Inferior parietal cortex (tissue), 1 donor: ENCODE data around the gene ALOX15.
"Not testable (repeated sequence)": the region's sequence is repeated elsewhere in the genome, so short reads cannot be mapped to it uniquely, and the experiment has no call there.

Experiments
- DNase-seq: peaks from one replicate; pipeline ENCODE4 v3.0.0-alpha.2; 2016; ENCODE audit errors: extremely low spot score

ALOX15 gene

GRCh38 chr17:4617090-4617489, 24.4 kb downstream of the ALOX15 start:
- no peak for DNase-seq

GRCh38 chr17:4616476-4616875, 25.0 kb downstream of the ALOX15 start:
- no peak for DNase-seq

GRCh38 chr17:4610656-4611055, 30.8 kb downstream of the ALOX15 start:
- no peak for DNase-seq

DNA sequence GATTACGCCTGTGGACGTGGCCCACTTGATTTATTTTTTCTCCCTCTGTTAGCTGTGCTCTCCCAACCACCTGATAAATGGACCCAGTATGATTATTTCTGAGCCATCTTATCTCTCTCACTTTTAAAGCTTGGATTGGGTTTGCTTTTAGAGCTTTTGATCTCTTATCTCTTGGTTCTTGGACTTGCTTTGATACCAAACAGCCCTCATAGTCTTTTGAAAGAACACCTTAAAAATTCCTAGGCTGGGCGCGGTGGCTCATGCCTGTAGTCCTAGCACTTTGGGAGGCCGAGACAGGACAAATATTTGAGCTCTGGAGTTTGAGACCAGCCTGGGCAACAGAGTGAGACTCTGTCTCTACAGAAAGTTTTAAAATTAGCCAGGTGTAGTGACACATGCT, 31.3 kb downstream of the ALOX15 start:
- DNase-seq = no peak

DNA sequence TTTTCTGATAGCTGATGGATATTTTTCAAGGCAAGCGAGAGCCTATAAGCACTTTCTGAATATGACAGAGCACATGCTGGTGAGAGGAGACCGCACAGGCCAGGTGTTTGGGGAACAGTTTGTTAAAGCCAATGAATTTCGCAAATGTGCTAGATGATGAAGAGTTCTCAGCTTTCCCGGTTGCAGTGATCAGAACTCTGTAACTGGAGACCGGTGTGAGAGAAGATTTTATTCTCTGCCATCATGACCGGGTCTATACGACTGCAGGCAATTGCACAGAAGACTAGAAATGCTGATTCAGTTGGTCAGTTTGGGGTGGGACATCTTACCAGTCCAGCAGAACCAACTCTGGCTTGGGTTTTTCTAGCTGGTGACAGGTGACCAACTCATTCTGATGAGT, 31.7 kb downstream of the ALOX15 start:
- DNase-seq = no peak

- peak; percentile 27 for DNase-seq
Measured at GRCh38 chr17:4607773-4608187, 33.7 kb downstream of the ALOX15 start.

DNA sequence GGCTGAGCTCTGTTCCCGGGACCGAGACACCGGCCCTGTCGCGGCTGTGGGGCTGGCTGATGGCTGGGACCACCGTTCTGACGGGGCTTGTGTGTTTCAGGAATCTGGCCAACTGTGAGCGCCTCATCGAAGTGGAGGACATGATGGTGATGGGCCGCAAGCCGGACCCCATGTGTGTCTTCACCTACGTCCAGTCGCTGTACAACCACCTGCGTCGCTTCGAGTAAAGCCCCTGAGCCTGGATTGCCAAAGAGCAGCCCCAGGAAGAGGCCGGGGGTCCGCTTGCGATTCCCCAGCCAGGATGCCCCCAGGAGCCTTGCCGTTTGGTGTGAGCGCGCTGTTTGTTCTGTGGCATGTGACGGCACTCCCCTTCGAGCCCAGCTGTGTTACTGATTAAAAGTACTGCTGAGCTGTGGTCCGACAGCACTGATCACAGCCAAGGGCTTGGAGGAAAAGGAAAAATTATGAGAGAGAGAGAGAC, 34.2 kb downstream of the ALOX15 start:
- DNase-seq = no peak

DNA sequence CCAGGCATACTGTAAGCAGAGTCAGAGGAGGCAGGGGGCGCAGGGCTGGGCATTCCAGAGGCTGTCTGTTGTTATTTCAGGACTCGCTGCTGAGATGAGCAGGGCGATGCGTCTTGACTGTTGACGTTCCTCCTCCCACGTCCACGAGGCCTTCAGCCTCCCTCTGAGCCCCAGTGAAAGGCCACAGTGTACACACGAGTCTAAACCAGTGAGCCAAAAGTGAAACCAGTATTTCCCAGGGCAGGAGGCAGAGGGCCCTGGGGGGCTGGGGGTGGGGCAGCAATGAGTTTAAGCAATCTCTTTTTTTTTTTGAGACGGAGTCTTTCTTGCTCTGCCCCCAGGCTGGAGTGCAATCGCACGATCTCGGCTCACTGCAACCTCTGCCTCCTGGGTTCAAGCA, 35.7 kb downstream of the ALOX15 start:
- no peak for DNase-seq

GRCh38 chr17:4604736-4605135, 36.7 kb downstream of the ALOX15 start:
- not testable (repeated sequence) for DNase-seq

DNA sequence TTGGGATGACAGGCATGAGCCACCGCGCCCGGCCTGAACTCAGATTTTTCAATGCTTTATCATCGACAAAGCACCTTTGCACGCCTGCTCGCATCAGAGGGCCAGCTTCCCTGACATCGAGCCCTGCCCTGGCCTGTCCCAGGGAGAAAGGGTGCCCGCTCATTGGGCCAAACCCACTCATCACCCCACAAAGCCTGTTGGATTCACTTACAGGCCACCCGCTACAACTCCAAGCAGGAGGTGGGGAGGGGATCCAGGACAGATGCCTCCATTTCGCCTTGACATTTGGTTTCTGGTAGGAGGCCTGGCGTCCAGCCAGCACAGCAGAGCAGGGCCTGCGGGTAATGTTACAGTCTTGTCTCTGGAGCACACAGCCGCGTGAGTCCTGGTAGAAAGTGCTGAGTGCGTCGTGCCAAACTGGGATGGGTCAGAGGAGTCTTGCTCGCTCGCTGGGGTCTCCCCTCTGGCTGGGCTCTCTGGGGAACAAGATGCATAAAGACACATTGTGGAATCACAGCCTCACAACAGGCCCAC, 37.3 kb downstream of the ALOX15 start:
- no peak for DNase-seq

DNA sequence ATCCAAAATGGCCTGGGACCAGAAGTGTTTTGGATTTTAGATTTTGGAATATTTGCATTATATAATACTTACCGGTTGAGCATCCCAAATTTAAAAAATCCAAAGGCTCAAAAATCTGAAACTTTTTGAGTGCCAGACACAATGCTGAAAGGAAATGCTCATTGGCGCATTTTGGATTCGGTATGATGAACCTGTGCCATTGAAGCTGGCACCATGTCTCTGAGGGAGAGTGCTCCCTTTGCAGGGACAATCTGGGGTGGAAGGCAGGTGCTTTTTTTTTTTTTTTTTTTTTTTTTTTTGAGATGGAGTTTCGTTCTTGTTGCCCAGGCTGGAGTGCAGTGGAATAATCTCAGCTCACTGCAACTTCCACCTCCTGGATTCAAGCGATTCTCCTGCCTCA, 39.4 kb downstream of the ALOX15 start:
- DNase-seq = no peak

- DNase-seq = no peak
Measured at GRCh38 chr17:4601326-4601725, 40.2 kb downstream of the ALOX15 start.

DNA sequence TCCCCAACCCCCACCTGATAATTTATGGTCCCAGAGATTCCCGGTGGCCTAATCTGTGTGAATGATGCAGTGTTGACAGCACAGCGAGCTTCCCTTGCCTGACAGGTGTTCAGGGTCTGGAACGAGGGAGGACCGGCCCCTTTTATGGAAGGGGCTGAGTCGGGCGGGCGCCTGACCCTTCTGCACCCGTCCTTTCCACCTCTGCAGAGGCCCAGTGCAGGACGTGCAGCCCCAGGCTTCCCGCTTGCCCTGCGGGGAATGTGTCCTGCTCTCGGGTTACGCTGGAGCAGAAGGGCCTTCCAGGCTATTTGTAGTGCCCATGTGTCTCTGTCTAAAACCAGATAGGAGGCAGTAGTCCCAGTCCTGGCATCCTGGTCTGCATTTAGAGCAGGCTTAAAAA, 40.9 kb downstream of the ALOX15 start:
- no peak for DNase-seq

GRCh38 chr17:4599505-4600281, 41.8 kb downstream of the ALOX15 start:
- no peak for DNase-seq

GRCh38 chr17:4598776-4599504, 42.5 kb downstream of the ALOX15 start:
- DNase-seq = no peak

DNA sequence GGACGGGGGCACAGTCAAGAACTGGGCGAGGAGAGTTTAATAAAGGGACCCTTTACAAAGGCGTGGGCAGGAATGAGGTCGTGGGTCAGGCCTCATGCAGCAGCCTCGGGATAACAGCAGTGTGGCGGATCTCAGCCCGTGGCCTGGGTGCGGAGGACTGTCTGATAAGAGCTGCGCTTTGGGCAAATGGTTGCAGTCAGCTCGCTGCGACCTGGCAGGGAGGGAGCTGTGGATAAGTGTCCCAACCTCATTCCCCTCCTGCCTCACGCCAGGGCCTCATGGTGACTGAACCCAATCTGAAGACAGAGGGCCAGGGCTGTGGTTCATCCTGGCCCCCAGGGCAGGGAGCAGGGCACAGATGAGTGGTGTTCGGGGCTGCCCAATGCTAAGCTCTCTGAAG, 43.5 kb downstream of the ALOX15 start:
- no peak for DNase-seq

DNA sequence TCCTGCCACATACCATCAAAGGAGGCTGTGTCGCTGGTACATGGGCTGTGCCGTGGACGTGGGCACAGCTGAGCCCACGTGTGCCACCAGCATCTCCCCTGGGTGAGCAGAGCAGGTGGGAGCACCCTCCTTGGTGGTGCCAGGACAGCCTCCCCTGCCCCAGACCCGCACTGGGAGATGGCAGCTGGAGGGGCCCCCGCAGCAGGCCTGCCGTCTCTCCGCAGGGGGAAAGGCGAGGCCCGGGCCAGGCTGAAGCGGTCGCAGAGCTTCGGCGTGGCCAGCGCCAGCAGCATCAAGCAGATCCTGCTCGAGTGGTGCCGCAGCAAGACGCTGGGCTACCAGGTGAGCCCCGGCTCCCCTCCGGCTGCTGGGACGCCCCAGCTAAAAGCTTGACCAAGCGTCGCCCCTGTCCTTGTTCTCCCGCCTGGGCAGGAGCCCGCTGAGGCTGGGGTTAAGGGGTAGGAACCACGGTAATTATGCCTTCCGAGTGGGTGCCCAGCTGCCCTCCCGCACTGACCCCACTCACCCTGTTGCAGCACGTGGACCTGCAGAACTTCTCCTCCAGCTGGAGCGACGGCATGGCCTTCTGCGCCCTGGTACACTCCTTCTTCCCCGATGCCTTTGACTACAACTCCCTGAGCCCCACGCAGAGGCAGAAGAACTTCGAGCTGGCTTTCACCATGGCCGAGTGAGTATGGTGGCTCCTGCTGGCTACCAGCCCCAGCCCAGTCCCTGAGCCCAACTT, 44.7 kb downstream of the ALOX15 start:
- DNase-seq = no peak

GRCh38 chr17:4595685-4596342, 45.7 kb downstream of the ALOX15 start:
- not testable (repeated sequence) for DNase-seq

GRCh38 chr17:4594931-4595684, 46.4 kb downstream of the ALOX15 start:
- DNase-seq = no peak

DNA sequence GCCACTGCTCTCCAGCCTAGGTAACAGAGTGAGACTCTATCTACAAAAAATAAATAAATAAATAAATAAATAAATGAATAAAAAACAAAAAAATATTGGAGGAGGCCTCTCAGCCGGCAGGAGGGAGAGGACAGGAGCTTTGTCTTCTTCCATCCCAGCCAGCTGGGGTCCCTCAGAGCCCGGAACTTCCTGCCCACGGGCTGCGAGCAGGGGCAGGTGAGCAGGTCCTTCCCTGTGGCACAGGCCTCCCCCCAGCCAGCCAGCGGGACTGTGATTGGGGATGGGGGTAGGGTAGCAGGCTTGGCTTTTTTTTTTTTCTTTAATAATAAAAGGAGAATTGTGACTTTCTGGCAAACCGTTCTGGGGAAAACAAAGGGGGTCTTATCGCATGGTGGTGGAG, 47.1 kb downstream of the ALOX15 start:
- DNase-seq = no peak

- no peak for DNase-seq
Measured at GRCh38 chr17:4593021-4593421, 48.5 kb downstream of the ALOX15 start.
